GM12878 (cell line): Measurements from ENCODE around the gene CHAF1A. TPM values are rescaled to one million over a fixed set of nuclear protein-coding genes. Genes with fewer than 3 reads are reported as not detected.

Source experiments
- BCLAF1 ChIP-seq: fragments of 450-650 bp; IDR thresholded peaks from 2 replicates; pipeline ENCODE4 v1.6.1; 2017; ENCODE audit warnings: antibody characterized with exemption, mild to moderate bottlenecking, moderate library complexity
- GABPA ChIP-seq: IDR thresholded peaks from 2 replicates; pipeline ENCODE4 v1.6.1; 2014; ENCODE audit warnings: antibody characterized with exemption, low read depth, mild to moderate bottlenecking, inconsistent platforms
- IKZF2 ChIP-seq, 2 experiments: fragments of 450-650 bp; IDR thresholded peaks; 2 replicates each; pipeline ENCODE4 v1.6.1; 2017; ENCODE audit warnings: mild to moderate bottlenecking in 2 of 2, moderate library complexity in 2 of 2
- IRF3 ChIP-seq: fragments of 450-650 bp; IDR thresholded peaks from 2 replicates; pipeline ENCODE4 v1.6.1; 2014; ENCODE audit warnings: mild to moderate bottlenecking
- JUNB ChIP-seq: IDR thresholded peaks from 2 replicates; pipeline ENCODE4 v1.6.1; 2016; ENCODE audit warnings: antibody characterized with exemption, mild to moderate bottlenecking
- MAX ChIP-seq: IDR thresholded peaks from 2 replicates; pipeline ENCODE4 v1.6.1; 2012; ENCODE audit warnings: low read depth, low read length, improper control_type of control experiment
- MYC ChIP-seq: IDR thresholded peaks from 2 replicates; pipeline ENCODE4 v1.6.1; 2011; ENCODE audit warnings: mild to moderate bottlenecking, low read length, moderate library complexity, inconsistent platforms; ENCODE audit not compliant: insufficient read depth, insufficient replicate concordance, insufficient read length, severe bottlenecking
- PBX3 ChIP-seq: IDR thresholded peaks from 2 replicates; pipeline ENCODE4 v1.6.1; 2011; ENCODE audit warnings: mild to moderate bottlenecking, low read depth, low read length, moderate library complexity; ENCODE audit not compliant: insufficient replicate concordance
- PML ChIP-seq: IDR thresholded peaks from 2 replicates; pipeline ENCODE4 v1.6.1; 2012; ENCODE audit warnings: low read length, inconsistent platforms
- POLR2AphosphoS5 ChIP-seq: IDR thresholded peaks from 2 replicates; pipeline ENCODE4 v1.6.1; 2011; ENCODE audit warnings: mild to moderate bottlenecking, low read length, inconsistent platforms
- RCOR1 ChIP-seq: conservative IDR thresholded peaks from 2 replicates; pipeline ENCODE4 v1.6.1; 2012; ENCODE audit warnings: low read depth, low read length, improper control_type of control experiment
- RELA ChIP-seq: fragments of 450-650 bp; IDR thresholded peaks from 2 replicates; pipeline ENCODE4 v1.8.0; 2014; ENCODE audit warnings: borderline replicate concordance; ENCODE audit not compliant: partially characterized antibody
- REST ChIP-seq: IDR thresholded peaks from 2 replicates; pipeline ENCODE4 v1.6.1; 2012; ENCODE audit warnings: mild to moderate bottlenecking, low read depth, low read length
- RFX5 ChIP-seq: IDR thresholded peaks from 2 replicates; pipeline ENCODE4 v1.6.1; 2011; ENCODE audit warnings: low read depth, low read length, improper control_type of control experiment
- SMAD1 ChIP-seq: fragments of 450-650 bp; IDR thresholded peaks from 2 replicates; pipeline ENCODE4 v1.6.1; 2018; ENCODE audit warnings: mild to moderate bottlenecking, low read depth; ENCODE audit not compliant: partially characterized antibody
- SMARCA5 ChIP-seq: fragments of 450-650 bp; IDR thresholded peaks from 2 replicates; pipeline ENCODE4 v1.6.1; 2017; ENCODE audit warnings: mild to moderate bottlenecking
- ZNF217 ChIP-seq: fragments of 450-650 bp; IDR thresholded peaks from 2 replicates; pipeline ENCODE4 v1.6.1; 2017; ENCODE audit warnings: antibody characterized with exemption, mild to moderate bottlenecking
- ZZZ3 ChIP-seq: IDR thresholded peaks from 2 replicates; pipeline ENCODE4 v1.6.1; 2011; ENCODE audit warnings: low read depth; ENCODE audit not compliant: control insufficient read depth, insufficient read length
- polyA plus RNA-seq, 11 experiments: library from polyadenylated mRNA; depleted of rRNA in 4 of 11; unstranded in 6 of 11; stranded (reverse) in 5 of 11; fragments of >200 nt; fragmentation: Nextera tagmentation in 4 of 11; fragmentation: Illumina TruSeq in 1 of 11; extraction: Ambion mirVana in 4 of 11; extraction: Trizol in 1 of 11; gene quantifications; 1 replicate in 1 of 11; 2 replicates in 10 of 11; pipeline versions ENCODE4 v1.2.1 to v1.2.3, GENCODE V29; 2011 to 2016; ENCODE audit warnings: inconsistent platforms in 2 of 11, missing spikeins in 2 of 11, low read depth in 1 of 11
- total RNA-seq, 4 experiments: library from RNA; depleted of rRNA in 3 of 4; stranded (reverse); fragments of >200 nt in 3 of 4; fragmentation: Illumina TruSeq in 1 of 4; extraction: Trizol in 1 of 4; gene quantifications; 2 replicates each; pipeline versions ENCODE4 v1.2.1 to v1.2.3, GENCODE V29; 2013 to 2021

CHAF1A gene
- total and polyA plus RNA-seq, 10 of the 15 experiments (the other 5 are each of a cell fraction or from before 2014, with no cell fraction given), result 1.3 to 69.1 (median 34.2) TPM

GRCh38 chr19:4375164-4376027 lies 27.0 kb upstream of the CHAF1A start (continued):
- TF ChIP-seq PBX3, result no peak
- TF ChIP-seq MAX, result no peak
- no peak for TF ChIP-seq MYC
- no peak for TF ChIP-seq ZNF217
- TF ChIP-seq IRF3, result no peak
- TF ChIP-seq SMAD1, result no peak
- peak; percentile 69; the same call in 1 of the 2 replicates for TF ChIP-seq SMARCA5
- TF ChIP-seq PML, result no peak
- TF ChIP-seq ZZZ3, result no peak
- 0 out of 2 replicates have a peak, but pooled peaks have one; percentile 63 for TF ChIP-seq POLR2AphosphoS5
- TF ChIP-seq RFX5, result no peak
- TF ChIP-seq GABPA, result no peak
- no peak for TF ChIP-seq REST
- TF ChIP-seq RCOR1, result no peak
- TF ChIP-seq JUNB, result peak; percentile 43
- TF ChIP-seq RELA, result no peak
- peak; percentile 68 to 70 for TF ChIP-seq IKZF2 (IDR thresholded peaks at IDR 0.05)
- TF ChIP-seq BCLAF1, result no peak
